HepG2 (cell line): ENCODE measurements around the gene SPOP. TPM values are rescaled to one million over a fixed set of nuclear protein-coding genes. Genes with fewer than 3 reads are reported as not detected.

ENCODE experiments used
- E2F2 ChIP-seq: sonication (generic); formaldehyde crosslinking; IDR thresholded peaks from 2 replicates; pipeline ENCODE4 v1.4.0; 2020; ENCODE audit warnings: missing genetic modification reagents, borderline replicate concordance
- FOXJ3 ChIP-seq: sonication (generic); formaldehyde crosslinking; IDR thresholded peaks from 2 replicates; pipeline ENCODE4 v1.4.0; 2020; ENCODE audit warnings: missing genetic modification reagents, mild to moderate bottlenecking, borderline replicate concordance
- HMGA1 ChIP-seq: sonication (generic); formaldehyde crosslinking; conservative IDR thresholded peaks from 2 replicates; pipeline ENCODE4 v1.4.0; 2020; ENCODE audit warnings: missing genetic modification reagents
- ISX ChIP-seq: sonication (generic); formaldehyde crosslinking; conservative IDR thresholded peaks from 2 replicates; pipeline ENCODE4 v1.5.0; 2020; ENCODE audit warnings: missing genetic modification reagents
- KDM5B ChIP-seq: sonication (generic); formaldehyde crosslinking; IDR thresholded peaks from 2 replicates; pipeline ENCODE4 v1.4.0; 2020; ENCODE audit warnings: missing genetic modification reagents, mild to moderate bottlenecking, borderline replicate concordance
- KMT2B ChIP-seq: IDR thresholded peaks from 2 replicates; pipeline ENCODE4 v1.6.1; 2016; ENCODE audit warnings: missing genetic modification reagents, missing compliant biosample characterization
- NFKB2 ChIP-seq: sonication (generic); formaldehyde crosslinking; IDR thresholded peaks from 2 replicates; pipeline ENCODE4 v1.4.0; 2020; ENCODE audit warnings: missing genetic modification reagents, borderline replicate concordance
- RORA ChIP-seq: sonication (generic); formaldehyde crosslinking; IDR thresholded peaks from 2 replicates; pipeline ENCODE4 v1.5.0; 2020; ENCODE audit warnings: mild to moderate bottlenecking, missing genetic modification reagents, moderate library complexity
- THAP11 ChIP-seq: IDR thresholded peaks from 2 replicates; pipeline ENCODE4 v1.6.1; 2016; ENCODE audit warnings: missing biosample characterization, missing genetic modification reagents
- TRIM24 ChIP-seq: sonication (generic); formaldehyde crosslinking; IDR thresholded peaks from 2 replicates; pipeline ENCODE4 v1.8.0; 2022; ENCODE audit warnings: mild to moderate bottlenecking, missing genetic modification reagents
- WIZ ChIP-seq: sonication (generic); formaldehyde crosslinking; IDR thresholded peaks from 2 replicates; pipeline ENCODE4 v1.5.1; 2020; ENCODE audit warnings: mild to moderate bottlenecking, missing genetic modification reagents
- ZKSCAN5 ChIP-seq: sonication (generic); formaldehyde crosslinking; IDR thresholded peaks from 2 replicates; pipeline ENCODE4 v1.5.1; 2020; ENCODE audit warnings: mild to moderate bottlenecking, missing genetic modification reagents
- ZNF430 ChIP-seq: sonication (generic); formaldehyde crosslinking; IDR thresholded peaks from 2 replicates; pipeline ENCODE4 v1.9.0; 2021; ENCODE audit warnings: mild to moderate bottlenecking, missing genetic modification reagents
- ZNF558 ChIP-seq: sonication (generic); formaldehyde crosslinking; IDR thresholded peaks from 2 replicates; pipeline ENCODE4 v1.9.0; 2022; ENCODE audit warnings: mild to moderate bottlenecking, missing genetic modification reagents, borderline replicate concordance
- ZNF646 ChIP-seq: sonication (generic); formaldehyde crosslinking; IDR thresholded peaks from 2 replicates; pipeline ENCODE4 v1.9.0; 2021; ENCODE audit warnings: mild to moderate bottlenecking, missing genetic modification reagents
- ZSCAN12 ChIP-seq: sonication (generic); formaldehyde crosslinking; IDR thresholded peaks from 2 replicates; pipeline ENCODE4 v1.9.0; 2021; ENCODE audit warnings: mild to moderate bottlenecking, missing genetic modification reagents
- polyA plus RNA-seq, 8 experiments: library from polyadenylated mRNA; depleted of rRNA in 3 of 8; stranded (reverse) in 7 of 8; unstranded in 1 of 8; fragments of >200 nt; fragmentation: Illumina TruSeq in 4 of 8; extraction: Trizol in 4 of 8; gene quantifications; 2 replicates each; pipeline versions ENCODE4 v1.2.1 to v1.2.3, GENCODE V29; 2011 to 2016; ENCODE audit warnings: low read depth in 4 of 8, missing spikeins in 1 of 8, mixed read lengths in 1 of 8; ENCODE audit not compliant: insufficient read depth in 1 of 8
- total RNA-seq, 5 experiments: library from RNA; depleted of rRNA; stranded (reverse); fragments of >200 nt; fragmentation: Illumina TruSeq; extraction: Trizol; gene quantifications; 2 replicates each; pipeline ENCODE4 v1.2.3, GENCODE V29; 2016; ENCODE audit warnings: low read depth in 1 of 5
- TF ChIP-seq, protein P1 (sequence below): sonication (generic); formaldehyde crosslinking; IDR thresholded peaks from 2 replicates; pipeline ENCODE4 v1.5.1; 2020; ENCODE audit warnings: missing genetic modification reagents, mild to moderate bottlenecking, borderline replicate concordance

Gene SPOP
- total and polyA plus RNA-seq, 2 of the 13 experiments (the other 11 are each of a cell fraction or from before 2014, with no cell fraction given): 52.8 to 60.8 TPM

GRCh38 chr17:49707608-49708514 is 30.0 kb upstream of the SPOP start, which contains the start of gene SLC35B1 (continued):
- no peak for TF ChIP-seq ISX
- peak; percentile 90; the same call in 1 of the 2 replicates for TF ChIP-seq NFKB2 (CRISPR knock-in tag)
- TF ChIP-seq ZNF430 (CRISPR knock-in tag): peak; percentile 11; the same call in 1 of the 2 replicates
- 0 out of 2 replicates have a peak, but pooled peaks have one; percentile 35 for TF ChIP-seq ZNF646 (CRISPR knock-in tag)
- TF ChIP-seq THAP11 (CRISPR knock-in tag): peak; percentile 95
- no peak for TF ChIP-seq ZKSCAN5 (CRISPR knock-in tag)
- peak; percentile 81; the same call in 1 of the 2 replicates for TF ChIP-seq ZNF558 (CRISPR knock-in tag)
- no peak for TF ChIP-seq E2F2 (CRISPR knock-in tag)
- TF ChIP-seq FOXJ3: peak; percentile 43; the same call in 1 of the 2 replicates
- TF ChIP-seq KDM5B (CRISPR knock-in tag): peak; percentile 96
- TF ChIP-seq KMT2B (CRISPR knock-in tag): peak; percentile 85
- TF ChIP-seq RORA (CRISPR knock-in tag): no peak
- TF ChIP-seq ZSCAN12 (CRISPR knock-in tag): peak; percentile 55; the same call in 1 of the 2 replicates
- peak; percentile 88; the same call in 1 of the 2 replicates for TF ChIP-seq WIZ (CRISPR knock-in tag)
- TF ChIP-seq TRIM24 (CRISPR knock-in tag): no peak
- TF ChIP-seq, protein P1, sequence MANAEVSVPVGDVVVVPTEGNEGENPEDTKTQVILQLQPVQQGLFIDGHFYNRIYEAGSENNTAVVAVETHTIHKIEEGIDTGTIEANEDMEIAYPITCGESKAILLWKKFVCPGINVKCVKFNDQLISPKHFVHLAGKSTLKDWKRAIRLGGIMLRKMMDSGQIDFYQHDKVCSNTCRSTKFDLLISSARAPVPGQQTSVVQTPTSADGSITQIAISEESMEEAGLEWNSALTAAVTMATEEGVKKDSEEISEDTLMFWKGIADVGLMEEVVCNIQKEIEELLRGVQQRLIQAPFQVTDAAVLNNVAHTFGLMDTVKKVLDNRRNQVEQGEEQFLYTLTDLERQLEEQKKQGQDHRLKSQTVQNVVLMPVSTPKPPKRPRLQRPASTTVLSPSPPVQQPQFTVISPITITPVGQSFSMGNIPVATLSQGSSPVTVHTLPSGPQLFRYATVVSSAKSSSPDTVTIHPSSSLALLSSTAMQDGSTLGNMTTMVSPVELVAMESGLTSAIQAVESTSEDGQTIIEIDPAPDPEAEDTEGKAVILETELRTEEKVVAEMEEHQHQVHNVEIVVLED (CRISPR knock-in tag): peak; percentile 87; the same call in 1 of the 2 replicates
- TF ChIP-seq HMGA1 (CRISPR knock-in tag): no peak
